OCI-LY7 (cell line): ENCODE results near the gene KCNIP1.

Experiments
- EZH2phosphoT487 ChIP-seq: fragments of 200-600 bp; sonication (generic); IDR thresholded peaks from 2 replicates; pipeline ENCODE4 v1.6.1; 2018; ENCODE audit warnings: low read depth, borderline replicate concordance, mild to moderate bottlenecking, mixed run types, antibody characterized with exemption, low read length, moderate library complexity, mixed read lengths
- TF ChIP-seq, protein P1 (sequence below): fragments of 200-600 bp; sonication (generic); conservative IDR thresholded peaks from 2 replicates; pipeline ENCODE4 v1.5.1; 2014; ENCODE audit warnings: mild to moderate bottlenecking, antibody characterized with exemption, low read length, moderate library complexity, mixed read lengths

DNA sequence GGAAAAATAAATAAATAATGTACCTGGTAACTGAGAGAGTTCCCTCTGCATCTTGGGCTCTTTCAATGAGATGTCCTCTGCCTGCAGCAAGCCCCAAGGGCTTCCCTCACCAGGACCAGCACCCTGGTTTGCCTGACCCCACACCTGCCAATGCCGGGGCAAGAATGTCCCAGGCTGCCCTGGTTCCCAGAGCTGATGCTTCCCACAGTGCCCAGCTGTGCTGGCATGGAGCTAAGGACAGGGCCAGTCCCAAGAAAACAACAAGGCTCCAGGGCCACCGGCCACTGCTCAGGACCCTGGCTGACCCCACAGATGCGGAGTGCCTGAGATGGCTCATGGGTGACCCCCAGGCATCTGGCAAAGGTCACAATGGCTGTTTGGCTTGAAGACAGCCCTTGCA is 123.5 kb downstream of the KCNIP1 start:
- TF ChIP-seq, protein P1, sequence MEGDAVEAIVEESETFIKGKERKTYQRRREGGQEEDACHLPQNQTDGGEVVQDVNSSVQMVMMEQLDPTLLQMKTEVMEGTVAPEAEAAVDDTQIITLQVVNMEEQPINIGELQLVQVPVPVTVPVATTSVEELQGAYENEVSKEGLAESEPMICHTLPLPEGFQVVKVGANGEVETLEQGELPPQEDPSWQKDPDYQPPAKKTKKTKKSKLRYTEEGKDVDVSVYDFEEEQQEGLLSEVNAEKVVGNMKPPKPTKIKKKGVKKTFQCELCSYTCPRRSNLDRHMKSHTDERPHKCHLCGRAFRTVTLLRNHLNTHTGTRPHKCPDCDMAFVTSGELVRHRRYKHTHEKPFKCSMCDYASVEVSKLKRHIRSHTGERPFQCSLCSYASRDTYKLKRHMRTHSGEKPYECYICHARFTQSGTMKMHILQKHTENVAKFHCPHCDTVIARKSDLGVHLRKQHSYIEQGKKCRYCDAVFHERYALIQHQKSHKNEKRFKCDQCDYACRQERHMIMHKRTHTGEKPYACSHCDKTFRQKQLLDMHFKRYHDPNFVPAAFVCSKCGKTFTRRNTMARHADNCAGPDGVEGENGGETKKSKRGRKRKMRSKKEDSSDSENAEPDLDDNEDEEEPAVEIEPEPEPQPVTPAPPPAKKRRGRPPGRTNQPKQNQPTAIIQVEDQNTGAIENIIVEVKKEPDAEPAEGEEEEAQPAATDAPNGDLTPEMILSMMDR = no peak
- no peak for TF ChIP-seq EZH2phosphoT487
